Endometrial microvascular endothelial cells (primary cell): Measurements from ENCODE around the gene ADAMTS17. TPM values are rescaled to one million over a fixed set of nuclear protein-coding genes. Genes with fewer than 3 reads are reported as not detected.

Source experiments
- in situ Hi-C: cut with HindIII; loops from 2 replicates; pipeline ENCODE4 v1.10.0; 2017; ENCODE audit warnings: low sequenced_read_pairs, low pct_unique_long_range_greater_than_20kb; ENCODE audit errors: inconsistent ontology term
- total RNA-seq: library from RNA; depleted of rRNA; stranded (reverse); fragments of >200 nt; gene quantifications from one replicate; pipeline ENCODE4 v1.2.3, GENCODE V29; 2015; ENCODE audit errors: inconsistent ontology term

ADAMTS17 gene
- total RNA-seq, 1 donor from 2014 or later, result not detected

DNA sequence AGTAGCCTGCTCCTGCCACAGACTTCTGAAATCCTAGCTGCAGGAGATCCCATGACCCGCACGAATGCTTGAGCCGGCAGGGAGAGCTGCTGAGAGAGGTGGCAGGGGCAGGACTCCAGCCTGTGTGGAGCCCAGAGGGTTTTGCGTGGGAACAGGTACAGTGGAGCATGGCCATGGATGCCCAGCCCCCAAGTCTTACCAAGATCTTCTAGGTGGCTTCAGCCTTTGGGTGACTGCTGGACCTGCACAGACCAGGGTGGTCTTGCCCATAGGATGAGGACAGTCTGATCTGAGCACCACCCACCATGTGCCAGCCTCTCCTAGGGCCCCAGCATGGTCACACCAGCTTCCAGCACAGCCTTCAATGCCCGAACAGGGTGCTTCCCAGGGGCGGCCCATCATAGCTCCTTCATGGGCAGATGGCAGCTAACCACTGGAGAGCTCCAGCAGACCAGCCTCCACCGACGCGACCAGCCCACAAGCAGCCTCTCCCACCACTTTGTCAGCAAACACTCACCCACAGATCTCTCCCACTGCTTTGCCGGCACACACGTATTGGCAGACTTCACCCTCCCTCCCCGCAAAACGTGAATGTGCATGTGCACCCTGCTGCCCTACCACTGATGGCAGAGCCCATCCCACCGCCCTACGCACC, 56.0 kb downstream of the ADAMTS17 start:
- in situ Hi-C loops, result no loop called here

DNA sequence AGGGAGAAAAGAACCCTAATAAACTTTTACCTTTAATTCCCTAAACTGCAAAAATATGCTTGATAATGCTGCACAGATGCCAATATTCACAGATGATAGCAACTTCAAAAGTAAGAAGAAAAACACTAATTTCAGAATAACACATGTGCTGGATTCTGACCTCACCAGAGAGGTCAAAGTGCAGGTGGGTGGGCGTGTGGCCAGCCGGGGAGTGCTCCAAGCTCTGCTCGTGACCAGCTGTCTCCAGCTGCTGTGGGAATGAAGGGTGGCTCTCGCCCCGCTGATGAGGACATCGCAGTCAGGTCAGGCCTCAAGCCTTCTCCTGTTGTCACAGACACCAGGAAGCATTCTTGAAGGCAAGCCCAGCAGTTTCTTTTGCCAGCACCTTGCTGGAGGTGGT, 57.1 kb downstream of the ADAMTS17 start:
- in situ Hi-C loops, result no loop called here

GRCh38 chr15:100284191-100284590, 57.6 kb downstream of the ADAMTS17 start:
- in situ Hi-C loops, result no loop called here

GRCh38 chr15:100281096-100281917, 60.5 kb downstream of the ADAMTS17 start:
- in situ Hi-C loops, result no loop called here

GRCh38 chr15:100279849-100280248, 61.9 kb downstream of the ADAMTS17 start:
- in situ Hi-C loops, result no loop called here

DNA sequence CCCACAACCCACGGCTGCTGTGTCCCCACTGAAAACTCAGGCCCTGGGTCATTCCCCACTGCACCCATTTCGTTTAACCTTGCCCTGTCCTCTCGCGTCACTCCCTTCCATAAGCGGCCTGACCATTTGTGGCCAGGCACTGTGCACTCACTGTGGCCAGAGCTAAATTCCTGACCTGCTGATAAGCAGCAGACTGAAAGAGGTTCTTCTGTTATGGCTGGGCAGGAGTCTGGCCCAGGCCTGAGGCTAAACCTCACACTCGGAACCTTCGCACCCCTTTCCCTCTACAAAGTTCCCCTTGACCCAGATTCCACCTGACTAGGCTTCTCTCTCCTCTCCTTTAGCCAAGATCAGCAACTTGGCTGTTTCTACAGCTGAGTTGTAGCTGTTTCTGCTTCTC, 62.3 kb downstream of the ADAMTS17 start:
- in situ Hi-C loops, result no loop called here

DNA sequence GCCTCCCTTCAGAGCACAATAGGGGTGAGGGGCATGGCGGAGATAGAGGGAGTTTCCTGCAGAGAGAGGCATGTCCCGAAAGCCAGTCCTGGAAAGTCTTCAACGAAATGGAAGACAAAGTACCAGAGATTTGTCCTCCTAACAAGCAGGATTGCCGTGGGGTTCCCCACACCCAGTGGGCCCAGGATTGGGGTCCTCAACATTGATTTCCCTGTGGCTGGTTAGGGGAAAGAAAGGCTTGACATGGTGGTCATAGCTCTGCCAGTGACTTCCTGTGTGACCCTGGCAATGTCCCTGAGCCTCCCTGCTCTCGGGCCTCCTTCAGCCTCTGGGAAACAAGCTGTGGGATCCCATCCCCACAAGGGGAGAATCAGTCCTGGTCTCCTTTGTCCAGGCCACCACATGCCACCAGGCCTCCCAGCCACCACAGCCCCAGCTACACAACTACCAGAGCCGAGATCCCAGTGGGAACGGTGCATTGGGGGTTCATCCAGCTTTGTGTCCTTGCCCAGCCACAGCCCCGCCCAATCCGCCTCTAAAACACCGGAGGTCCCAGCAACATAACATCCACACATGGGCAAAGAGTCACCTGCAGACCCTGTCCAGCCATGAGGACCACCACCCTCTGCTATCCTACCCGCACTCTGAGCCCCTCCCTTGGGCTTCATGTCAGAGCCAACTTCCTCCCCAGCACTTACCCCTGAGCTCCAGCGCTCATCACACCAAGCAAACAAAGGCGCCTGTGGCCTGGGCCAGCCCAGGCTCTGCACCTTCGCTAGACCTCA, 63.0 kb downstream of the ADAMTS17 start:
- in situ Hi-C loops, result no loop called here

GRCh38 chr15:100277087-100277855, 64.5 kb downstream of the ADAMTS17 start:
- in situ Hi-C loops, result no loop called here

- in situ Hi-C loops, result no loop called here
These were observed 65.3 kb downstream of the ADAMTS17 start for GRCh38 chr15:100276506-100276905.

- in situ Hi-C loops, result no loop called here
These were observed 66.1 kb downstream of the ADAMTS17 start for GRCh38 chr15:100275641-100276040.

GRCh38 chr15:100269831-100270230, 71.9 kb downstream of the ADAMTS17 start:
- in situ Hi-C loops, result no loop called here

GRCh38 chr15:100266166-100266565, 75.6 kb downstream of the ADAMTS17 start:
- in situ Hi-C loops, result no loop called here

- in situ Hi-C loops, result no loop called here
These were observed 76.1 kb downstream of the ADAMTS17 start for GRCh38 chr15:100265641-100266035.

GRCh38 chr15:100264994-100265640, 76.7 kb downstream of the ADAMTS17 start:
- in situ Hi-C loops, result no loop called here

DNA sequence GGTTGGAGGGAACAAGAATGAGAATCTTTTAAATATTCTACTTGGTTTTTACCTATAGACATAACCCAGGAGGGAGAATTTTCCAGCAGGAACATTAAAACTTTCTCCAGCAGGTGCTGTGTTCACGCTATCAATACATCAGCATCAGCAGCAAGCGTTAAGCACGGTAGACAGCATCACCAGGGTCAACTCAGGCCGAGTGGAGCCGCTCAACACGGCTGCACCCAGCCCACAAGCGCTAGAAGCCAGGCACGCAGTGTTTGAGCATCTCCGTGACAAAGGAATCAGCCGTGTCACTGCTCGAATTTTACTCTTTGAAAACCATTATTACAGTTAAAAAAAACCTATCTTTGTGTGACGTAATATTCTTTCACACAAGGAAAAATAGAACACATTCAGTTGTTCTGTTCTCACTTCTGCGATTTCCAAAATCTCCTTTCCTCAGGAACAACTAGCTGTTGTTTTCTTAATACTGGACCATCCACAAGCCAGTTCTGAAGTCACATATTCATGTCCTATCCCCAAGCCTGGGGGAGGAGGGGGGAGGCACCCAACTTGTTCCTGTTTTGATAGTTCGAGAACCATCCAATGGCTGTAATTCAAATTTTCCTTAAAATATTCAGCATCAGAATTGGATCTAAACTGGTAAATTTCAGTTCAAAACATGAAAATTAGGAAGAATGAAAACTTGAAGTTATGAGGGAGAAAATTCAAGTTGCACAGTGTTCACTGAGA, 77.9 kb downstream of the ADAMTS17 start:
- in situ Hi-C loops, result no loop called here

DNA sequence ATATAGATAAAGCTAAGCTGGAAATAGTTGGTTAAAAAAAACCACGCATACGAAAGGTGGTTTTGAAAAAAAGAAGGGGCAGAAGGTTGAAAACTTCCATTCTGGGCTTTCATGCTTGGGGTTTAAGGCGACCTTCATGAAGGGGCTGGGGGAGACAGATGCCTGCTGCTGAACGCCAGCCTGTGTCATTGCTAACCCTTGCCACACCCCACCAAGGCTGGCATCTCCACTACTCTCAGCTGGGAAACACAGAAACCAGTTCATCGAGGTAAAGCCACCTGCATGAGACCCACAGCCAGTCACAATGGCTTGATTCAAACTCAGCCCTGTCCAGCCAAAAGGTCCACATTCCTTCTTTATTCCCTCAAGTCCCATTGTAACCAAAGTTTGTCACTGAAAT, 78.7 kb downstream of the ADAMTS17 start:
- in situ Hi-C loops, result no loop called here

DNA sequence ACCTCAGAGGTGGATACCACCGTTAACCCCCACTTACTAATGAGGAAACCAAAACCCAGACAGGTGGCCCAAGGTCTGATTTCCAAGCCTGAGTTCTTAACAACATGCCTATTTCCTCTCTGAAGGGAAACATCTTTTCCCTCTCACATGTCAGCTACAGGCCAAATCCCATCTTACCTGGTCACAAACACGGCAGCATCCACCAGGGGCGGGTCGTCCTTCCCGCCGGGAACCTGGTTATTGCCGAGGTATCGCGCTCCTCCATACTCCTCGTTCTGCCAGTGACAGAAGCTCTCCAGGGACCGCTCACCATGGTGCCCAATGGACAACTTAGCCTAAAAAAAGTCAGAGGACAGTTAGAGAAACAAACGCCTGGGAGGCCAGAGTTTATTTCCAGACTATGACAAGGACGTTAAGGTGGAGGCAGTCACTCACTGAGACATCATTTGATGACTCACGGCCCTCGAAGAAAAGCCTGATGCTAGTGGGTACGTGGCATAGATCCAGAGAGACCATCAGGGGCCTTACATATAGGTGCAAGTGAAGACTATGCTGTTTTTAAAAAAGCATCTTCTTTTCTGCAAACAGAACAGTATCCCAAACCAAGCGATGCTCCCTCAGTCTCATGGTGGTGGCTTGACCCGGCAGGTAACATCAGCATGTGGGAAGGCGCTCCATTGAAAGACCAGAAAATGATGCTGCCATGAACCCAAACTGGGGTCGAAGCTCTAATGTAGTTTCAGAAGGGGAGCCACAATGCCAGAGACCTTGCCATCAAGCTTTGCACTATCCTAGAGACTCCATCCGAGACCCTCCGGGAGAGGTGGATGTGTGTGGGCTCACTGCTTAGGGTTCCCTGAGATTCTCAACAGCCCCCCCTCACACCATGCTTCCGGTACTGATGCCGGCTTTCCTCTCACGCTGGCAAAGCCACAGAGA, 80.2 kb downstream of the ADAMTS17 start:
- in situ Hi-C loops, result no loop called here
